Uterus (tissue), 4 donors: Measurements from ENCODE around the gene KAT2A. TPM values are rescaled to one million over a fixed set of nuclear protein-coding genes. Genes with fewer than 3 reads are reported as not detected.

Experiments
- DNase-seq, 2 donors: peaks; one replicate each; pipeline ENCODE4 v3.0.0-alpha.2; 2019 to 2020
- H3K27ac ChIP-seq, 2 donors: fragments of 200-600 bp; sonication (generic); 1 replicate in 1 of 2; 2 replicates in 1 of 2; pipeline ENCODE4 v1.5.1; 2016 to 2018
- H3K27me3 ChIP-seq, 2 donors: fragments of 200-600 bp; sonication (generic); one replicate each; pipeline ENCODE4 v1.5.1; 2018 to 2019; ENCODE audit warnings: control low read depth in 1 of 2
- H3K36me3 ChIP-seq, 2 donors: fragments of 200-600 bp; sonication (generic); one replicate each; pipeline ENCODE4 v1.5.1; 2019; ENCODE audit warnings: control low read depth in 1 of 2
- H3K4me1 ChIP-seq, 2 donors: fragments of 200-600 bp; sonication (generic); one replicate each; pipeline ENCODE4 v1.5.1; 2018 to 2019; ENCODE audit warnings: control low read depth in 1 of 2
- H3K4me3 ChIP-seq, 2 donors: fragments of 200-600 bp; sonication (generic); 1 replicate in 1 of 2; 2 replicates in 1 of 2; pipeline ENCODE4 v1.5.1; 2018 to 2019; ENCODE audit warnings: mild to moderate bottlenecking in 1 of 2
- H3K9me3 ChIP-seq, 2 donors: fragments of 200-600 bp; sonication (generic); one replicate each; pipeline ENCODE4 v1.5.1; 2019; ENCODE audit warnings: control low read depth in 1 of 2
- CTCF ChIP-seq, 4 experiments: fragments of 200-600 bp in 2 of 4; fragments of 450-650 bp in 2 of 4; sonication (generic) in 2 of 4; IDR thresholded peaks; one replicate each; pipeline ENCODE4 v1.5.1; 2016 to 2019; ENCODE audit warnings: antibody characterized with exemption in 4 of 4, mild to moderate bottlenecking in 2 of 4, moderate library complexity in 1 of 4
- POLR2A ChIP-seq, 2 donors: fragments of 450-650 bp; IDR thresholded peaks; one replicate each; pipeline ENCODE4 v1.6.1; 2016; ENCODE audit warnings: antibody characterized with exemption in 2 of 2, mild to moderate bottlenecking in 1 of 2, moderate library complexity in 1 of 2
- intact Hi-C: fragments of 100-400 bp; cut with DNase I; formaldehyde crosslinking; loops from one replicate; pipeline ENCODE4 v1.15.1; 2023; ENCODE audit warnings: low total_unique reads
- total RNA-seq, 4 donors: library from RNA; depleted of rRNA in 3 of 4; stranded (reverse); fragments of >200 nt in 3 of 4; gene quantifications; one replicate each; pipeline versions ENCODE4 v1.1.0 to v1.2.4, GENCODE V29; 2014 to 2023
- donor health status: DM: yes; HTN: yes; CAD: no.

Gene KAT2A
- total RNA-seq, 4 donors from 2014 or later, result 20.9 to 80.9 (median 39.2) TPM

GRCh38 chr17:42098730-42099399 is 22.3 kb downstream of the KAT2A start:
- Histone ChIP-seq H3K27me3 (peaks cover 3 to 14% of the 10 kb centered on the region in 2 donors), H3K27ac (no peak overlapping the region), H3K9me3 (no peaks in the 10 kb centered on the region), H3K4me1 (peaks cover 0 to 7% of the 10 kb centered on the region in 2 donors), H3K36me3 (no peaks in the 10 kb centered on the region), H3K4me3 (no peak overlapping the region)
- no peak for DNase-seq
- intact Hi-C loops, result no loop called here
- TF ChIP-seq POLR2A (IDR thresholded peaks at IDR 0.05), result no peak
- TF ChIP-seq CTCF (IDR thresholded peaks at IDR 0.05), result no peak

GRCh38 chr17:42097691-42098631 is 23.2 kb downstream of the KAT2A start, which contains the start of gene ZNF385C:
TSS of gene ZNF385C (minus strand) at chr17:42098473. CDS start at chr17:42063056, 35,417 bp downstream.
- intact Hi-C loops, result no loop called here
- no peak for DNase-seq
- no peak within 1 kb of the TSS for H3K4me3 ChIP-seq
- H3K36me3 ChIP-seq, result no peaks in the 10 kb centered on the region
- TF ChIP-seq POLR2A (IDR thresholded peaks at IDR 0.05), result no peak
- TF ChIP-seq CTCF (IDR thresholded peaks at IDR 0.05), result no peak
- no peak within 1 kb of the TSS for H3K27ac ChIP-seq
- H3K27me3 ChIP-seq, result peaks cover 3 to 14% of the 10 kb centered on the region in 2 donors
- H3K9me3 ChIP-seq, result no peaks in the 10 kb centered on the region
- peaks cover 0 to 7% of the 10 kb centered on the region in 2 donors for H3K4me1 ChIP-seq

- TF ChIP-seq CTCF (IDR thresholded peaks at IDR 0.05), result no peak
- no peak for TF ChIP-seq POLR2A (IDR thresholded peaks at IDR 0.05)
Observed at GRCh38 chr17:42096360-42097111, 24.6 kb downstream of the KAT2A start.

GRCh38 chr17:42094375-42095069 is 26.6 kb downstream of the KAT2A start:
- peaks cover 3 to 14% of the 10 kb centered on the region in 2 donors for H3K27me3 ChIP-seq
- H3K27ac ChIP-seq, result no peak overlapping the region
- intact Hi-C loops, result no loop called here
- no peaks in the 10 kb centered on the region for H3K36me3 ChIP-seq
- no peak for DNase-seq
- no peak overlapping the region for H3K4me3 ChIP-seq
- H3K9me3 ChIP-seq, result no peaks in the 10 kb centered on the region
- TF ChIP-seq CTCF (IDR thresholded peaks at IDR 0.05) (no peak), POLR2A (IDR thresholded peaks at IDR 0.05) (no peak)
- H3K4me1 ChIP-seq, result peaks cover 0 to 7% of the 10 kb centered on the region in 2 donors

More at GRCh38 chr17:42096360-42097111, 24.6 kb downstream of the KAT2A start:
- Histone ChIP-seq H3K36me3 (no peaks in the 10 kb centered on the region), H3K9me3 (no peaks in the 10 kb centered on the region), H3K27ac (no peak overlapping the region), H3K27me3 (peaks cover 3 to 14% of the 10 kb centered on the region in 2 donors), H3K4me1 (peaks cover 0 to 7% of the 10 kb centered on the region in 2 donors), H3K4me3 (no peak overlapping the region)
- intact Hi-C loops, result no loop called here
- DNase-seq, result no peak
